CD4-positive, alpha-beta T cell treated with Interleukin-17A for 1 hour (primary cell): ENCODE measurements around the gene DIAPH3.

ENCODE experiments used
- DNase-seq: peaks from one replicate; pipeline ENCODE4 v3.0.0-alpha.2; 2020

DIAPH3 gene

DNA sequence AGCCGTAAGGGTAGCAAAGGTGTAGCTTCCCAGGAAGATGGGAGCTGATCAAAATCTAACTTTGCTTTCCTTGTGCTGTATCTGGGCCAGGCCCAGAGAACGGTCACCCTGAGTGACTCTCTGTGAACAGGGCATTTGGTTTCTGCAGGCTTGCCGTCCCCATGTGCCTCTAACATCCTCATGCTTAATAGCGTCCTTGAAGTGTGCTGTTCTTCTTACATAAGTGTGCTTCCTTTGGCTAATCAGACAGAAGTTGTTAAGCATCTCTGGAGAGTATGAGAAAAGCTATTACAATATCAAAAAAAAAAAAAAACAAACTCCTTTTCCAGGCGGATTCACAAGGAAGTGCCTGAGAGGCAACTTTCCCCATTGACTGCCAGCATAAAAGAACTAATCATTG lies 503.7 kb downstream of the DIAPH3 start:
- DNase-seq: no peak

DNA sequence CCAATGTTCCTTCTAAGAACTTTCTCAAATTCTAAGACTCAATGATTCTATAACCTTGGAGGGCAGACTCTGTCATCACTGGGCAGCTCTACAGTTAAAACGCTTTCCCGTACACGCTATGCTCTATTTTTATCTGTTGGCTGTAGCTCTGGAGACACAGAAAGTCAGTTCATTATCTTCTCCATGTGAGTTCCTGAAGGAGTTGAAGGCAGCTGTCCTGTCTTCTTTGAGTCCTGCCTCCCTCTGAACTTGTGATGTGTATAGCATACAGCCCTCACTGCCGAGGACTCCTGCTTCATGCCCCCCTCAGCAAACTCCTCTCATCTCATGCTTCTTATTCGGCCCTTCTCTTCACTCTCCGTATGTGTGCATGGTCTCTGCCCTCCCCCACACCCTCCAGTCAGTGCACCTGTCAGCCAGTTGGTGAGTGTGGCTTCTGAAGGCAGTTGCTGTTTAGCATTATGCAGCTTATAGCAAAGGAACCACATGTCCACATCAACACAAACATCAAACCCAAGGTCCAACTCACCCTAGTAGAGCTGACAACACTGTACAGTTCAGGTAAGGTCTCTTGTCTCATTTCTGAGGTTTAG lies 504.9 kb downstream of the DIAPH3 start:
- DNase-seq: no peak

DNA sequence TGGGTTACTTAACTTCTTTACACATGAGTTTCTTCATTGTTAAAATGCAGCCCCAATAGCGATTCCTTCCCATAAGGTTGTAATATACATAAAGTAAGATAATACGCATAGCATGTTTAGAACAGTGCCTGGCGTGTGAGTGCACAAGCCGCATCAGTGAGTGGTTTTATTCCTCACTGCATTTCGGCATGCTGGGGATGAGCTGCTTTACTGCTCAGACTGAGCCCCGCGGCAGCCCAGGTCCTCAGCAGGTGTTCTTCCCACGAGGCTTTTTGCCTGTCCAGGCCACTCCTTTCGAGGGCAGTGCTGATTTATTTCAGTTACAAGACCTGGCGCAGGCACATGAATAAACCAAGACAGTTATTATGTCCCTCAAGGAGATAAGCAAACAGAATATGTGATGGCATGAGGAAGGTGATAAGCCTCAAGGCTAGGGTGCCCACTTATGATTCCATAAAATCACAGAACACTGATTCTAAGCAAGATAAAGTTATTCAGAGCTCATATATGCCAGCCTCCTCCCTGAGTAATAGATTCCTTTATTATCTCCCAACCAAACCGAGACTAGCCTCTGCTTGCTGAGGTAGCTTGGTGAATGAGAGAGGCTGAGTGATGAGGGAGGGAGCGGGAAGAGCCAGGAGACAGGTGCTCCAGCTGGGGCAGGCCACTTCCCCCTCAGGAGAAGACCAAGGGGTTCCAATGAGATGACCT lies 505.5 kb downstream of the DIAPH3 start:
- no peak for DNase-seq

DNA sequence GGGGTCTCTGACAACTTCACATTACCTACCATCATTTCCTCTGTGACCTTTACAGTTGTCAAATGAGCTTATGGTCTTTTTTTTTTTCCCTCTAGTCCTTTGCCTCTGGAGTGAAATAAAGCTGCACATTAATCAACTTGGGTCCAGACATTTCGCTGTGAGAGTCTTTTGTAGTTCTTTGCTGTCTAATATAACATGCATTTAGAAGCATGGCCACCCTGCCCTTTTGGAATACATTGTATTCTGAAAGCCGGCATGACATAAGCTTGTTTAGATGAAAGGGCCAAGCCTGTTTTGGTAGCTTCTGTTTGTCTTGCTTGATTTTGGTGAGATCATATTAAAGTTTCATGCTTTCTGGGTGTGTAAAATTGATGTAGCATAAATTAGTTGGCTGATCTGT lies 509.8 kb downstream of the DIAPH3 start:
- no peak for DNase-seq

DNA sequence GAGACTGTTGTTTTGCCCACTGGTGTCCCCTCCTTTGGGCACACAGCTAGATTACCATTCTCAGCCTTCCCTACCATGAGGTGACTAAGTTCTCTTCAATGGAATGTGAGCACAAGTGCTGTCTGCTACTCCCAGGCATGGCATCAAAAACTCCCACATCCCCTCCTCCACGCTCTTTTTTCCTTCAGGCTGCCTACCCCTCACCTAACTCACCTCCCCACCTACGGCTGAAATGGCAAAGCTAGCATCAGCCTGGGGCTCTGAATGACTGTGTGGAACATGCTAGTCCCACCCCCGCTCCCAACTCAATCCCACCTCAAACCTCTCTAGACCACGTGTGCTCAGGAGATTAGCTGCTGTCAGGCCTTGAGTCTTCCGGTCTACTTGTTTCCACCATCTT lies 512.2 kb downstream of the DIAPH3 start:
- DNase-seq: no peak

DNA sequence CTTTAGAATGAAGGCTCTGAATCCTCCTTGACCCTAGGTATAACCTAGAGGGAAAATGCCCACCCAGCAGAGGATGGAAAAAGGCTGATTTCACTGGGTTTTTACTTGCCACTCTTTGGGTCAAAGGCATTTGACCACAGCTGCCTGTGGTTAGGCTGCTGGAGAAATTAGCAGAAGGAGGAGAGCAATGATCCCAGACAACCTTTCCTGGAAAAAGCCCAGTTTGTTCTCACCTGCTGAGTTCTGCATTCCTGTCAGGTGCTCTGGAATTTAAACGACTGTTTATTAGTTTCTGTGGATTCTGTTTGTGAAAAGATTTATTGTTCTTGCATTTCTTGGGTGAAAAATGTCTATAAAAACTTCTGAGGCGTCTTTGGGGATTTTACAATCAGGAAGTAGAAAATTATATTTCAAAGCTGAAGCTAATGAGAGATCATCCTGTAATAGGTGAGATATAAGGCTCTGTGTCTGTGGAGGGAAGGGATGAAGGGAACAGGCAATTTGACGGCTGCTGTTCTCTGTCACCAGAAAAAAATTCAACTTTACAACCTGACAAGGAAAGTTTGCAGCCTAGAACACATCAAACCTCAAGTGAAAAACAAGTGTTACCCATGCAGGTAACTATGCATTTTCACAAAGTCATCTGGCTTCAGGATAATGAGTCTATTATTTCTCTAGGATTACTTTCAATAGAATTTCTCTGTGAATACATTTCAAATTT lies 519.7 kb downstream of the DIAPH3 start:
- DNase-seq: no peak

DNA sequence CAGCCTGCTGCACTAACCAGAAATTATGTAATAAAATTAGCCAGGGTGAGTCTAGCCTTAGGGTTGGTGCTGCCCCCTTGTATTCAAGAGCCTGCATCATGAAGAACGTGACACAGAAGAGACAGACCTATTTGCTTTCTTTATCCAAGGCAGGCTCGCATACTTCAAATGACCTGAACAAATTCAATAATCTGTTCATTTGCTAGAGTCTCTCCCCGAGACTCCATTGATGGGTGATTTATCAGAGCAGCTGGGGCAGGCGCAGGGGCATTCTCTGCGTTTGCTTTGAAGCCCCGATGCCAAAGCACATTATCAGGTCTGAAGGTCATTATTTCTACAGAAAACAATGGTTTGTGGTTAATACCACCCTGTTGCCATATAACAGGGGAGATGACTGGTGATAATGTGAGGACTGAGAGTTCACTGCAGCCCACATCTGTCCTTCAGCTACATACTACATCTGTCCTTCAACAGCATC lies 520.3 kb downstream of the DIAPH3 start:
- DNase-seq: no peak

DNA sequence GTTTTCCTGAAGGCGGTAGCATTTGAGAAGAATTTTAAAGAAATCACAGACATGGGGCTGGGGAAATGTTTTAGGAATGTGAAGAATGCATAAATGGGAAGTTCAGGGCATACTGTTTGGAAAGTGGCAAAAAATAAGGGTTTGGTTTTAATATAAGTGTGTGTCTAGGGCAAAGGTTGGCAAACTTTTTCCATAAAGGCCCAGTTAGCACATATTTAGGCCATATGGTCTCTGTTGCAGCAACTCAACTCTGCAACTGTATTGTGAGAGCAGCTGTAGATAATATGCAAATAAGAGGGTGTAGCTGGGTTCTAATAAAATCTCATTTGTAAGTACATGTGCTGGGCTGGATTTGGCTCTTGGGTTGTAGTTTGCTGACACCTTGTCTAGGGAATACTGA lies 521.9 kb downstream of the DIAPH3 start:
- no peak for DNase-seq

DNA sequence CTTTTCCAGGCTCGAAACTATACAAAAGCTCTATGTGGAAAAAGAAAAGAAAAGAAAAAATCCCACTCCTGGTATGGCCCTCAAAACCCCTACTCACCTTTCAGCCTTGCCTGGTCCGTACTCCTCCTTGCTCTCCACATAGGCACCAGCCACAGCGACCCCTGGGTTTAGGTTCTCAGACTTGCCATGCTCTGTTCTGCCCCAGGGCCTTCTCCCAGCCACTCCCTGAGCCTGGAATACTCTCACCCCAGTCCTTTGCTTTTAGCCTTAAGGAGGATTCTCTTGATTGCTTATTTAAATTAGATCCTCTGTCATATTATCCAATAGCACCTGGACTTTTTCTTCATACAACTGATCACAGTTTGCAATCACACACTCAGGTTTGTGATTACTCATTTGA lies 522.5 kb downstream of the DIAPH3 start:
- no peak for DNase-seq

DNA sequence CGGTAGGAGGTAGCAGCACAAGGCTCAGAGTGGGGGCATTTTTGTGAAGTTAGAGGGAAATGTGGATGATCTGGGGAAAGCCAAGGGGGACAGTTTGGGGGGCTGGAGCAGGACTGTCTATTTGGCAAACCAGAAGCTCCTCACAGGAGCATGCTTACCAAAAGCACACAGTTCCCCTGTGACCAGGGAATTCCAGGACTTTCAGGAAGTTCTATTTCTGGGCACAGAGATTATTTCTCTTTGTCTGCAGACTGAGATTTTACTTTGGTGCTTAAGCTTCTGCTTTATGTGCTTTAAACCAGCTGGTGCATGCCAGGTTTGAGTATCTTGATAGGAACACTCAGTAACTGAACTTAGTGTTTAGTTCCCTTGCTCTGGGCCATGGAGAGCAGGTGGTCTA lies 525.3 kb downstream of the DIAPH3 start:
- DNase-seq: no peak

DNA sequence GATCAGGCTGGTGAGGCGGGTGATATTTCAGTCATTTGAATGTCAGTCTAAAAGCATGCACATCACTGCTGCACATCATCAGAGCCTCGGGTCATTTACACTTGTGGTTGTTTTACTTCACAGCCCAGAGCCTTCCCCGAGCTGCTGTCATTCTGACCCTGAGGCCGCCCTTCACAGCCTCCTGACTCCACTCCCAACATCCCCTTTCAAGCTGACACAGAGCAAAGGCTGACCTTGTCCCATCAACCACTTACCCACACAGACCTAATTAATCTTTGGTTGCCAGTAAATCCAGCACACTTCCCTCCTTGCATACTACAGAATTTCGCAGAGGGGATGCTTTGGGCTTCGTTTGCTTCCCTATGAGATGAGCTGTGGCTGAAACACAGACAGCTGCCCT lies 528.1 kb downstream of the DIAPH3 start:
- no peak for DNase-seq

DNA sequence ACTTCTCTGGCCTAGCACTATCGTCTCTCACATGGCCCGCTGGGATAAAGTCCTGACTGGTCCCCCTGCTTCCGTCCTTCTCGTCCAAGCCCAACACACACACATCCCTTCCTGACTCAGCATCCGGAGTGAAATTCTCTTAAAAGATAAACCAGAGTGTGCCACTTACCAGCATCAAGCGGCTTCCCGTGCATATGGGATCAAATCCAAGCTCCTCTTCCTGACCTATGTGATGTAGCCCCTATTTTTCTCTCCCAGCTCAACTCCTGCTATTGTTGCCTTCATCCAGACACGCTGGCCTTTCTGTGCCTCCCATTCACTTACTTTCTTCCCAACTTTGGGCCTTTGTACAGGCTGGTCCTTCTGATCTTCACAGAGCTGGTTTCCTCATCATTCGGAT lies 530.4 kb downstream of the DIAPH3 start:
- no peak for DNase-seq

DNA sequence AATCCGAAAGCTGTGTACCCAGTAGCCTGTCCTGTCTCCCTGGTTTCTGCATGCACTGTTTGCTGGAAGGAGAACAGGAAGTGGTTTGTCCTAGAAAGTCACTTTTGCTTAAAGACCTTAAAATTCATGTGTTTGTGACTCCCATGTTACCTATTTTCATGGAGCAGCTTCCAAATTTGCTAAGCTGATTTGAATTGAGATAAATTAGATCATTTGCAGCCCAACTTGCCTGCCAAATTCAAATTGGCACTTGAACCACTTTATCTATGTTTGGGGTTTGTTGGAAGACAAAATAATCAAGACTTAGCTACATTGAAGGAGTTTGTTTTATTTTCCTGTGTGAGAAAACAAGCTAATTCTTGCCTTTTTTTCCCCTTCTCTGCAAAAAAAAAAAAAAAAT lies 532.5 kb downstream of the DIAPH3 start:
- no peak for DNase-seq

DNA sequence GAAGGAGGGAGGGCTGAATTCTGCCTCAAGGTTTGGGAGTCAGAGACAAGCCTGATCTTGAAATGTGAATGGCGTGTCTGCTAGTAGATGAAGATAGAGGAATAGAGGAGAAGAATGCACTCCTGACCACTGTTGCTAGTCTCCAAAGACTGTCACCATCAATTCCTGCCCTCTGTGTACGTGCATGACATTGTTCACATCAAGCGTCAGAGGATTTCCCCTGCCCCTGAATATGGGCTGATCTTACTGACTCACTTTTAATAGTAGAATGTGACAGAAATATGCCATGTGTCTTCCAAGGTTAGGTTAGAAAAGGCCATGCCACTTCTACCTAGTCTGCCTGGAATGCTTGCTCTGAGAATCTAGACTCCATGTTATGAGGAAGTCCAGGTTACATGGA lies 538.6 kb downstream of the DIAPH3 start:
- DNase-seq: no peak

DNA sequence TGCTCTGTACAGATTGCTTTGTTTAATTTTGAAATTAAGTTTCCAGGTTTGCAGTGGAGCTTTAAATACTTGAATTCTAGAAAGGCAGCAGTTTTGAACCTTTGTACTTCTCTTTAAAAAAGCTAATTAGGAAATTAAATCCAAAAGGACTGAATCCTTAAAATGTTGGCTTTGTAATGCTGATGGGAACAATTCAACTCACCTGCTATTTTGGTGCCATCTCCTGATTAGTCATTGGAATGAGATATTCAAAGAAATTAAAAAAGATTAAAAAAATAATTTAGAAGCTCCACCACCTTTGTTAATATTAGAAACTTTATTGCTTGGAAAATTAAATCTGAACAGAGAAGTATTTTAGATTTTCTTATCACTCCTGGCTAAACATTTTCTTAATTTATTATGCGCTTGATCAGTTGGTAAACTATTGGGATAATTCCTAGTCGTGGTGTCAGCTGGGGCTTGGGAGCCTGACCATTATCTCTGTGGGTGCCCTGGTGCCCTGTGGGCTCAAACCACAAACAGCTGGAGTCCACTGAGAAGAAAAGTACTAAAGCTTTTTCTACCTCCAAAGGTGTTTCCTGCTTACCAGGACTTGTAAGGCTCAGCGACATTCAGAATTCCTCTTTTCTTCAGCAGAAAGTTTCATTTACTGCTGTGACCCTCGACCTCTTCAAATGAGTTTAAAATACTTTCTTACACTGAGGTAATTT lies 540.4 kb downstream of the DIAPH3 start:
- DNase-seq: no peak

DNA sequence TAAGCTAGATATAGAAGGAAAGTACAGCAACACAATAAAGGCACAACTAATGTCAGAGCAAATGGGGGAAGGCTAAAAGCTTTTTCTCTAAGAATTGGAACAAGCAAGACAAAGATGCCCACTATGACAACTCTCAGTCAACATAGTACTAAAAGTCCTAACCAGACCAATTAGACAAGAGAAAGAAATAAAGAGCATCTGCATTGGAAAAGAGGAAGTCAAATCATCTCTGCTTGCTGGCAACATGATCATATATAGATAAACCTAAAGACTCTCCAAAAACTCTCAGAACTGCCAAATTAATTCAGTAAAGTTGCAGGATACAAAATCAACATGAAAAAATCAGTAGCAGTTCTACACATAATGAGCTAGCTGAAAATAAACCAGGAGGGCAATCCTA lies 542.0 kb downstream of the DIAPH3 start:
- DNase-seq: no peak
